HG03354 (cell line): ENCODE measurements around the gene HTRA2.

Experiments used
- ATAC-seq: cut with Tn5 transposase; IDR thresholded peaks from one replicate; pipeline ENCODE4 v1.9.1; 2021; ENCODE audit warnings: mild to moderate bottlenecking; ENCODE audit not compliant: unreplicated experiment, poor library complexity, severe bottlenecking

The HTRA2 gene

GRCh38 chr2:74514368-74515270, 15.1 kb upstream of the HTRA2 start, which contains the start of gene TLX2:
TLX2 (plus strand) TSS chr2:74514450; CDS start chr2:74514807, 357 bp downstream.
- no peak for ATAC-seq

GRCh38 chr2:74515271-74515980, 14.3 kb upstream of the HTRA2 start:
- no peak for ATAC-seq

GRCh38 chr2:74515981-74516633, 13.6 kb upstream of the HTRA2 start:
- ATAC-seq: peak; percentile 65

- ATAC-seq: no peak
Measured at GRCh38 chr2:74516650-74517049, 13.1 kb upstream of the HTRA2 start.

- ATAC-seq: no peak
Measured at GRCh38 chr2:74522516-74522915, 7.2 kb upstream of the HTRA2 start.

- no peak for ATAC-seq
Measured at GRCh38 chr2:74524005-74524404, 5.7 kb upstream of the HTRA2 start.

- ATAC-seq: no peak
Measured at GRCh38 chr2:74524955-74525716, 4.6 kb upstream of the HTRA2 start.

GRCh38 chr2:74525717-74526648, 3.8 kb upstream of the HTRA2 start, which contains the start of gene DQX1:
DQX1 (minus strand) TSS chr2:74526231; CDS start chr2:74525729, 502 bp downstream.
- no peak for ATAC-seq

- ATAC-seq: no peak
Measured at GRCh38 chr2:74526649-74527230, 3.0 kb upstream of the HTRA2 start.

- no peak for ATAC-seq
Measured at GRCh38 chr2:74527741-74528140, 2.0 kb upstream of the HTRA2 start.

GRCh38 chr2:74528600-74529356, 955 bp upstream of the HTRA2 start:
- peak; percentile 15 for ATAC-seq

GRCh38 chr2:74530239-74531187, 780 bp downstream of the HTRA2 start:
- peak; percentile 36 for ATAC-seq

- ATAC-seq: no peak
Measured at GRCh38 chr2:74531666-74532065, 1.9 kb downstream of the HTRA2 start.

GRCh38 chr2:74532222-74532621, 2.5 kb downstream of the HTRA2 start:
- no peak for ATAC-seq

GRCh38 chr2:74533464-74533863, 3.7 kb downstream of the HTRA2 start:
- no peak for ATAC-seq

GRCh38 chr2:74534411-74534810, 4.7 kb downstream of the HTRA2 start:
- ATAC-seq: no peak
